Pons (tissue), 1 donor: ENCODE results near the gene ABHD12.
"Not testable (repeated sequence)": the region's sequence is repeated elsewhere in the genome, so short reads cannot be mapped to it uniquely, and the experiment has no call there.

Experiments used
- DNase-seq: peaks from one replicate; pipeline ENCODE4 v3.0.0-alpha.2; 2016; ENCODE audit warnings: low spot score

ABHD12 gene

GRCh38 chr20:25277051-25277801 is 113.4 kb downstream of the ABHD12 start:
- no peak for DNase-seq

- DNase-seq = no peak
These were observed 114.0 kb downstream of the ABHD12 start for GRCh38 chr20:25276533-25277050.

DNA sequence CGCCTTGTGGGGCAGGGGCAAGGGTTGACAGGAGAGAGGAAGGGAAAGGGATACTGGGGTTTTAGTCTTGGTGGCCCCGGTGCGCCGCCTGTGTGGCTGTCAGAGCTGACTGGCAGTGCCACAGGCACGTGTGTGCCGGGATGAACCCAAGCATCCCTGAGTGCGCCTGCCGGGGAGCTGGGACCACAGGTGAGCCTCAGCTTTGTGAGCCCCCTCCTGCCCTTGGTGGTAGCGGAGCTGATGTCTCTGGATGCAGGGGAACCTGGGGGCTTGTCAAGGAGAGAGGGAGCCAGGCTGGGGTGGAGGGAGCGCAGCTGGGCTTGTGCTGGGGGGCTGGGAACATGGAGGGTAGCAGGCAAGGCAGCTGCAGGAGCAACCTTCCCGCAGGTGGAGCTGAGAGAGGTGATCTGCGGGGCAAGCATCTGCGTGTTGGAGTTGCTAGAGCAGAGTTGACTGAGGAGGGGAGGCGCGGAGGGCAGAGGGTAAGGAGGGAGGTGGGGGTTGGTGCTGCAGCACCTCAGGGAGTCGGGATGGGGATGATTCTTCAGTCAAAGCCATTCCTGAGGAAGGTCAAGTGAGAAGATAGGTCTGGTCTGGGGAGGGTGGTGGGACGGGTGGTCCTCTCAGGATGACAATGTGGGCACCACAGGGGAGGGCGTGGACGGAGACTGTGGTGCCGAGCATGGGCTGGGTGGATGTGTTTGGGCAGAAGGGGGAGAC is 114.7 kb downstream of the ABHD12 start:
- no peak for DNase-seq

- DNase-seq = no peak
These were observed 115.5 kb downstream of the ABHD12 start for GRCh38 chr20:25274891-25275812.

GRCh38 chr20:25274481-25274880 is 116.2 kb downstream of the ABHD12 start:
- no peak for DNase-seq

- peak; percentile 70 for DNase-seq
These were observed 116.9 kb downstream of the ABHD12 start for GRCh38 chr20:25273541-25274358.

- DNase-seq = peak; percentile 68
These were observed 117.6 kb downstream of the ABHD12 start for GRCh38 chr20:25273046-25273445.

GRCh38 chr20:25272223-25273000 is 118.2 kb downstream of the ABHD12 start:
- DNase-seq = no peak

DNA sequence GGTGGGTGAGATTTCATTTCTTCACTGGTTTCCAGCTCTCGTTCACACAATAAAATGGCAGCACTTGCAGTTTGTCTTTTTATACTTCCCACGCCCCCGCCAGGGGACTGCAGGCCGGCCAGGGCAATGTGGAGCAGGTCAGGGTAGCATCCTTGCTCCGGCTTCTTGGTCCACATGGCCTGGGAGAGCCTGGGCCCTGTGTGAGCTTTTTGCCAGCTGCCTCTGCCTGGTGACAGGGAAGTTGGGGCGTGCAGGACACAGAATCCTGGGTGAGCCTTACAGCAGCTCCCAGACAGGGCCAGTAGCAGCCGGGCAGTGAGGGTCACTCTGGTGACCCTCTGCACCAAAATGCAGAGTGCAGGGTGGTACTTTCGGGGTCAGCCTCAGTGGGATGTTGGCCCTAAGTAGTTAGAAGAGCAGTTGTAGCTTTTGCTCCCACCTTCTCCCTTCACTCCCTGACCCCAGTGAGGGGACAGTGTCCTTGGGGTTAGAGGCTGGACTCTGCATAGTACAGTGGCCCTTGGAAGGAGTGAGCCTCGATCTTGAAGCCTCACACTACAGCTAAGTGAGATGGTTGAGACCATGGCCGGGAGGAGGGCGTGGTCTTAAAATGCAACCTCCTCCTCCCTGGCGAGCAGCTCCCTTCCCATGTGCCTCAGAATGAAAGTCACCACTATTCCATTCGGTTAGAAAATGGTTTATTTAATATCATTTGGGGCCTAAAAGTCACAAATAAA is 119.0 kb downstream of the ABHD12 start:
- no peak for DNase-seq

- DNase-seq = no peak
These were observed 119.8 kb downstream of the ABHD12 start for GRCh38 chr20:25270829-25271251.

- no peak for DNase-seq
These were observed 120.8 kb downstream of the ABHD12 start for GRCh38 chr20:25269833-25270170.

DNA sequence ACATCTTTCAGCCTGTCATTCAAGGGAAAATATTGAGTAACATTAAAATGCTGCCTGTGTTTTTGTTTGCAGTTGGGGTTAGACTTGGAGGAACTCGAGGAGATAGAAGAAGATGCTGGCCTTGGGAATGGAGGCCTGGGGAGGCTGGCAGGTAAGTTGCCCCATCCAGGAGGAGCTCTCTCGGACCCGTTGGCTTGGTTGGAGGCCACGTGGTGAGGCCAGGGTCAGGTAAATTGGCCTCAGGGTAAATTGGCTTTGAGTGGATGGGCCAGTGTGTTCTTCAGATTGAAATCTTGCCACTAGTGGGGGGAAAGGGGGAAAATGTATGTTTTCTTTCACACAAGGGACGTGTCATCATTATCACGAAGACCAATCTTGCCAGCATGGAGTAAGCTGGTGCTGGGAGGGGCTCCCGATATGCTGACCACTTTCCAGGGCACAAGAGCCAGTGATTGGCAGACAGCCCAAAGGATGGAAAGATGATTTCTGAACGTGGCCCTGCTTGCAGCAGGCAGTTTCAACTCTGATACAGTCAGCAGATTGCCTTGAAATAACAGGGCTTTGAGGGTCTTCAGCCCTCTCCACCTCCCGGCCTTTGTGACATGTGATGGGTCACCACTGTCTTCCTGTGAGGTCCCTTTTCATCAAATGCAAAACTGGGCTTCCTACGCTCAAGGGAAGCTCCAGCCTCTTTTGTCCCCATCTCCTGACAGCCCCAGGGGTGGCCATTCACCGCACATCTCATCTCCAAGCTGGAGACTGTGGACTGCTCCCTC is 121.4 kb downstream of the ABHD12 start:
- no peak for DNase-seq

- not testable (repeated sequence) for DNase-seq
These were observed 129.7 kb downstream of the ABHD12 start for GRCh38 chr20:25260770-25261437.

DNA sequence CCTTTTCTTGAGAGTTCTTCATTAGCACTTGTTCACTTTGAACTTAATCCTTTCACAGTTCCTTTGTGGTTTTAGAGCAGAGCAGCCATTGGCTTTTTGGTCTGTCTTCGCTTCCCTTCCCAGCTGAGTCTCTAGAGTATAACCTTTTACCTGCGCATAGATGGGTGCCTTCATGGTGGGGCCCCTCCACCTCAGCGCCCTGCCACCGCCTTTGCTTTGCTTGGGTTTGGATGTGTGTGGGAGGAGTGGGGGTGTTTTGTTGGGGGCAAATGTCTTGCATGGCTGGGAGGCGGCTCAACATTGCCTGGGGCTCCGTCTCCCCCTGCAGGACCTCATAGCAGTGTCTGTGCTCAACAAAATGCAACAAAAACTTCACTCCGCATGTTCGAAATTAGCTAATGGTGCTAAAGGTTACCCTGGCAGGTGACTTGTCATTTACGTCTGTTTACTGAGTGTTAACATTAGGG is 130.8 kb downstream of the ABHD12 start:
- DNase-seq = no peak

GRCh38 chr20:25259358-25259757 is 131.3 kb downstream of the ABHD12 start:
- no peak for DNase-seq

GRCh38 chr20:25258828-25259227 is 131.8 kb downstream of the ABHD12 start:
- DNase-seq = no peak

DNA sequence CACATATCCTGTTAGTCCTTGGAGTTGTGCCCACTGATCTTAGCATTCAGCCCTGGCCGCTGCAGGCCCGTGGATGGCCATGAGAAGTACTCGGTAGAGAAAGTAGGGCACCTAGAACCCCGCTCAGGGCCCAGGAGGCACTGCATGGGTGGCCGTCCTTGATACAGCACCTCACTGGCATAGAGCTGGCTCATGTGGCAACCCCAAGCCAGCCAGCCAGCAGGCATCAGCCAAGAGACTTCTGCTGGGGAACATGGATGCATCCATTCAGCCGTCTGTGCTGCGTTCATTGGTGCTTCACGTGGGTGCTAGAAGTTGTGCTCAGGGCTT is 132.2 kb downstream of the ABHD12 start:
- no peak for DNase-seq

- no peak for DNase-seq
These were observed 132.7 kb downstream of the ABHD12 start for GRCh38 chr20:25257756-25258475.
